ENCODE data around the gene INTS11. TPM values are rescaled to one million over a fixed set of nuclear protein-coding genes. Genes with fewer than 3 reads are reported as not detected.

Gene INTS11
- total and polyA plus RNA-seq, 2 of the 13 experiments (the other 11 are each of a cell fraction or from before 2014, with no cell fraction given) = 52.8 to 94.8 TPM

GRCh38 chr1:1334835-1335234 lies 10.4 kb upstream of the INTS11 start (continued):
- TF ChIP-seq ONECUT2 (CRISPR knock-in tag; IDR thresholded peaks at IDR 0.05) = no peak
- TF ChIP-seq POLR2AphosphoS5 (IDR thresholded peaks at IDR 0.05; ENCODE audit: low read depth, low read length) = no peak
- peak; percentile 95 for TF ChIP-seq ZNF232 (CRISPR knock-in tag; IDR thresholded peaks at IDR 0.05; ENCODE audit: borderline replicate concordance)
- no peak for TF ChIP-seq PAF1 (CRISPR knock-in tag; IDR thresholded peaks at IDR 0.05)
- TF ChIP-seq CBX2 (IDR thresholded peaks at IDR 0.05; ENCODE audit: low read depth, low read length) = no peak
- TF ChIP-seq CBX2 (CRISPR knock-in tag; IDR thresholded peaks at IDR 0.05; ENCODE audit: low read depth) = no peak
- TF ChIP-seq ZNF101 (CRISPR knock-in tag; IDR thresholded peaks at IDR 0.05; ENCODE audit: borderline replicate concordance, low read depth) = no peak
- no peak for TF ChIP-seq ZNF329 (CRISPR knock-in tag; IDR thresholded peaks at IDR 0.05; ENCODE audit: low read depth)
- TF ChIP-seq SRSF9 (IDR thresholded peaks at IDR 0.05; ENCODE audit: borderline replicate concordance, insufficient read depth, low read depth, low read length, poor library complexity, severe bottlenecking) = no peak
- peak; percentile 92 for TF ChIP-seq ETV6 (CRISPR knock-in tag; conservative IDR thresholded peaks at IDR 0.05)
- peak; percentile 76; the same call in 1 of the 2 replicates for TF ChIP-seq KLF11 (CRISPR knock-in tag; IDR thresholded peaks at IDR 0.05)
- no peak for TF ChIP-seq HHEX (CRISPR knock-in tag; IDR thresholded peaks at IDR 0.05)
- no peak for TF ChIP-seq ZNF18 (CRISPR knock-in tag; IDR thresholded peaks at IDR 0.05; ENCODE audit: insufficient replicate concordance)
- no peak for TF ChIP-seq ZNF781 (CRISPR knock-in tag; IDR thresholded peaks at IDR 0.05; ENCODE audit: borderline replicate concordance, not compliant biosample characterization)
- TF ChIP-seq TIGD3 (CRISPR knock-in tag; IDR thresholded peaks at IDR 0.05; ENCODE audit: borderline replicate concordance) = peak; percentile 85; the same call in 1 of the 2 replicates
- TF ChIP-seq ZNF224 (CRISPR knock-in tag; IDR thresholded peaks at IDR 0.05) = no peak
- TF ChIP-seq MEF2D (CRISPR knock-in tag; IDR thresholded peaks at IDR 0.05) = peak; percentile 78; the same call in 1 of the 2 replicates
- no peak for TF ChIP-seq ATF6 (CRISPR knock-in tag; conservative IDR thresholded peaks at IDR 0.05)
- TF ChIP-seq ZNF670 (CRISPR knock-in tag; IDR thresholded peaks at IDR 0.05; ENCODE audit: borderline replicate concordance) = 0 out of 2 replicates have a peak, but pooled peaks have one; percentile 37
- no peak for TF ChIP-seq ZNF142 (CRISPR knock-in tag; IDR thresholded peaks at IDR 0.05)
